ENCODE data around the gene SEZ6.

The SEZ6 gene

DNA sequence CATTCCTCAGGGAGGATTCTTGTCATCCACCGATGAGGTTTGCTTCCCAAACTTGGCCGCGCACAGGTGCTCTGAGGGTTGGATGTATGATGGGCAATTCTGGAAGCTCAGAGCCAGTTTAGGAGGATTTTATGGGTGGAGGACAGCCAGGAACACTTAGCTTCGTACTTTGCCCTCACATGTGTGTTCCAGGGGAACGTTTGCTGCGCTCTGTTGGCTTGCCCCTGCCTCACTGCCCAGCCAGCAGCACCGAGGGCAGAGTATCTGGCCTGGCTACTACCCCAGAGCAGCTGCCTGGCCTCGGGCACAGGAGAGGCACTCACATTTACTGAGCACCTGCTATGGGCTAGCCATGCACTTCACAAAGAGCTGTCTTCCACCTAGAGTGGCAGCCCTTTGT lies 14.1 kb downstream of the SEZ6 start:
- H3K27me3 Mint-ChIP-seq (ENCODE audit: low read depth, poor library complexity): peaks cover 42% of the 10 kb centered on the region
- H3K27ac Mint-ChIP-seq: no peak overlapping the region
- DNase-seq: no peak
- no peaks in the 10 kb centered on the region for H3K36me3 Mint-ChIP-seq (ENCODE audit: low read depth)
- H3K4me1 Mint-ChIP-seq: peaks cover 16% of the 10 kb centered on the region
- TF ChIP-seq, protein P1, sequence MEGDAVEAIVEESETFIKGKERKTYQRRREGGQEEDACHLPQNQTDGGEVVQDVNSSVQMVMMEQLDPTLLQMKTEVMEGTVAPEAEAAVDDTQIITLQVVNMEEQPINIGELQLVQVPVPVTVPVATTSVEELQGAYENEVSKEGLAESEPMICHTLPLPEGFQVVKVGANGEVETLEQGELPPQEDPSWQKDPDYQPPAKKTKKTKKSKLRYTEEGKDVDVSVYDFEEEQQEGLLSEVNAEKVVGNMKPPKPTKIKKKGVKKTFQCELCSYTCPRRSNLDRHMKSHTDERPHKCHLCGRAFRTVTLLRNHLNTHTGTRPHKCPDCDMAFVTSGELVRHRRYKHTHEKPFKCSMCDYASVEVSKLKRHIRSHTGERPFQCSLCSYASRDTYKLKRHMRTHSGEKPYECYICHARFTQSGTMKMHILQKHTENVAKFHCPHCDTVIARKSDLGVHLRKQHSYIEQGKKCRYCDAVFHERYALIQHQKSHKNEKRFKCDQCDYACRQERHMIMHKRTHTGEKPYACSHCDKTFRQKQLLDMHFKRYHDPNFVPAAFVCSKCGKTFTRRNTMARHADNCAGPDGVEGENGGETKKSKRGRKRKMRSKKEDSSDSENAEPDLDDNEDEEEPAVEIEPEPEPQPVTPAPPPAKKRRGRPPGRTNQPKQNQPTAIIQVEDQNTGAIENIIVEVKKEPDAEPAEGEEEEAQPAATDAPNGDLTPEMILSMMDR (IDR thresholded peaks at IDR 0.05): no peak
- no peak overlapping the region for H3K4me3 Mint-ChIP-seq
- H3K9me3 Mint-ChIP-seq: no peaks in the 10 kb centered on the region

DNA sequence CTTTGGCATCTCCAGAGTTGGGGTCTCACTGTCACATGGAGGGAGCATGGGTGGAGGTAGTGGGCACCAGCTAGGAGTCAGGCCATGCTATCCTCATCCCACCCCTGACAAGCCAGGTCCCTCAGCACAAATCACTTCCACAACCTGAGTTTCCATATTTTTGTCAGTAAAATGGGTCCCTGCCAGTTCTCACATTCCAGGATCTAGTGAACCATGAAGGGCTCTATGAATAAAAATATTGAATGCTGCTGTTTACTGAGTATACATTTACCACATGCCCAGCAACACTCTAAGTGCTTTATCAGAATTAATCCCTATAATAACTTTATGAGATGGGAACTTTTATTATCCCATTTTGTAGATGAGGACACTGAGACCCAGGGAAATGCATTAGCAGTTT lies 16.8 kb downstream of the SEZ6 start:
- Mint-ChIP-seq H3K27ac (no peak overlapping the region), H3K4me3 (no peak overlapping the region), H3K9me3 (no peaks in the 10 kb centered on the region), H3K27me3 (ENCODE audit: low read depth, poor library complexity) (peaks cover 57% of the 10 kb centered on the region), H3K4me1 (peaks cover 19% of the 10 kb centered on the region), H3K36me3 (ENCODE audit: low read depth) (no peaks in the 10 kb centered on the region)
- DNase-seq: no peak
- TF ChIP-seq, protein P1 (IDR thresholded peaks at IDR 0.05): no peak

DNA sequence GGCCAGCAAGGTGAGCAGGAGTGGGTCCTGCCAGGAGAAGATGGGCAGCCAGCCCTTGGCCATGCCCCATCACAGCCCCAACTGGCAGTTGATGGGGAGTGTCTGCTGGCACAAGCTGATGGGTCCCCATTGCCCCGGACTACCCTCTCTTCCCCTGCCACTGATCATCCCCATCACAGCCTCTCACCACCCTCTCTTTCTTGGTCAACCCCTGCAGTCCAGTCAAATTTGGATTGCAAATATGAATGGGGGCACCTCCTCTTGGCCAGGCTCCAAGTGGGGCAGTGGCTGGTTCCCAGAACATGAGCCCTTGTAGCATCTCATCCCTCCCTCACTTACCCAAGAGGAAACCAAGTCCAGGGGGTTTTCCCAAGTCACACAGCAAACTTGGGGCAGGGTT lies 17.4 kb downstream of the SEZ6 start:
- peaks cover 21% of the 10 kb centered on the region for H3K4me1 Mint-ChIP-seq
- no peak overlapping the region for H3K4me3 Mint-ChIP-seq
- no peaks in the 10 kb centered on the region for H3K36me3 Mint-ChIP-seq (ENCODE audit: low read depth)
- H3K27ac Mint-ChIP-seq: no peak overlapping the region
- TF ChIP-seq, protein P1 (IDR thresholded peaks at IDR 0.05): no peak
- DNase-seq: no peak
- H3K9me3 Mint-ChIP-seq: no peaks in the 10 kb centered on the region
- peaks cover 56% of the 10 kb centered on the region for H3K27me3 Mint-ChIP-seq (ENCODE audit: low read depth, poor library complexity)

DNA sequence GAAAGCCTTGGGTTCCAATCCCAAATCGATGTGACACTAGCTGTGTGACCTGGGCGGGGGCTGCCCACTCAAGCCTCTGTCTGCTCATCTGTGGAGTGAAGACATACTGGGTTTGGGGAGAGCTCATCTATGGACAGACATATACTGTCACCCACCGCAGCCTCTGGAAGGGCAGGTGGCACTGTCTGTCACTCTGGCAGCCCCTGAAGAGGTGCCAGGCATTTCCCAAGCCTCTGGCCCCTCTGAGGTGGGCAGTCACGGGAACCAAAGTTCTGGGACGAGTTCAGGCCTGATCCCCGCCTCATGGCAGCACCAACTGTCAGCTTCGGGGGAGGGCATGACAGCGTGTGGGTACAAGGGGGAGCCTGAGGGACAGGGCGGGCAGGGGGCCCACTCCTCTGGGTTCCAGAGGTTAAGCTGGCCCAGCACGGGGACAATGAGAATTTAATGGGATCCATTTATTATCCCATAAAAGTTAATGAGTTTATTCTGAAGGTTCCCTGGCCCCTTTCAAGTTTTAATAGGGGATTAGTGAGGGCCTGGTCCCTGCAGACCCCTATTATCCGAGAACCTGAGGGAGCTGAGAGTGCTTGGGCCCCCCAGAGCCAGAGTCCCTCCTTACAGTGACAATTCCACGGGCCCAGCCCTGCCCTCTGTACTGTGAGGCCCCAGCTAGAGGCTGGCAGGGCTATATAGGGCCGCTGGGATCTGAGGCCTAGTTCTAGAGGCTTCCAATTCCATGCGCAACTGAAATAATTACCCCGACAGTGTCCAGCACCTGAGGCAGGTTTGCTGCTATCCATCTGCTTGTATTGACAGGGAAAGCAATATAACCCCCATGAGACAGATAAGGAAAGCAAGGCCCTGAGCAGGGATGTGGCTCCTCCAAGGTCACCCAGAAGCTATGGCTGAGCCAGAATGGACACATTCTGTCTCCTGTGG lies 18.8 kb downstream of the SEZ6 start:
- Mint-ChIP-seq H3K27me3 (ENCODE audit: low read depth, poor library complexity) (peaks cover 61% of the 10 kb centered on the region), H3K4me1 (peaks cover 24% of the 10 kb centered on the region), H3K9me3 (no peaks in the 10 kb centered on the region), H3K27ac (no peak overlapping the region), H3K4me3 (no peak overlapping the region), H3K36me3 (ENCODE audit: low read depth) (no peaks in the 10 kb centered on the region)
- DNase-seq: no peak
- TF ChIP-seq, protein P1 (IDR thresholded peaks at IDR 0.05): no peak

DNA sequence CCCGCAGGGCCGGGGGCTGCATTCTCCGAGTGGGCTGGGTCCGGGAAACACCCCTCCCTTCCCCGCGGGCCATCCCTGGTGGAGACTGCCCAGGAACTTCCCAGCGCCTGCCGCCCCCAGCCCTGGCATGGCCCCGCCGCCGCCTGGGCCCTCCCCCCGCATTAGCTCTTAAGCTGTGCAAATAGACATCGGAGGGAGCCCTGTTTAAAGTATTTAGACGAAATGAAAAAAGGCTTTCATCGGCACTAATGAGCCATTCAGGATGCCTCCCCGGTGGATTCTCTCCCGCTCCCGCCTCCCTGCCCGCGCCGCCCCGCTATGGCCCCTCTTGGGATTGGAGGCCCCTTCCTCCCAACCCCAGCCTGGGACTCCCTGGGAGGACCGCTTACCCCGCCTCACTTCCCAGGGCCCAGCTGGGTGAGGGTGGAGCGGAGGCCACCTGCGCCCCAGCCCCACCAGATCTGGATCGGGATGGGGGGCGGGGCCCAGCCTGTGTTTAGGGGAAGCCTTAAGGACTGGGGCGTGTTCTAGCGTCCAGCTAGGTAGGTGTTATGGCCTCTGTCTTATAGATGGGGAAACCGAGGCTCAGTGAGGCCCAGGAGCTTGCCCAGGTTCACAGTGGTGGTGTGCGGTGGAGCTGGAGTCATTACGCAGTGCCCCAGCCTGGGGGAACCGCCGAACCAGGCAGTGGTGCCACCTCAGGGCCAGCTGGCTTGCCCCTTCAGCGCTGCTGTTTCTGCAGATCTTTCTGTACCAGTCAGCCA lies 19.7 kb downstream of the SEZ6 start:
- peak; percentile 45 for DNase-seq
- H3K4me3 Mint-ChIP-seq: no peak overlapping the region
- no peaks in the 10 kb centered on the region for H3K36me3 Mint-ChIP-seq (ENCODE audit: low read depth)
- TF ChIP-seq, protein P1 (IDR thresholded peaks at IDR 0.05): no peak
- H3K4me1 Mint-ChIP-seq: peaks cover 24% of the 10 kb centered on the region
- no peak overlapping the region for H3K27ac Mint-ChIP-seq
- no peaks in the 10 kb centered on the region for H3K9me3 Mint-ChIP-seq
- peaks cover 56% of the 10 kb centered on the region for H3K27me3 Mint-ChIP-seq (ENCODE audit: low read depth, poor library complexity)

All from nephron progenitor cell (in vitro differentiated cells).